ENCODE data around the gene ZBTB7B. TPM values are rescaled to one million over a fixed set of nuclear protein-coding genes. Genes with fewer than 3 reads are reported as not detected.

The ZBTB7B gene
- total and polyA plus RNA-seq, 9 of the 15 experiments (the other 6 are each of a cell fraction or from before 2014, with no cell fraction given) = 0.04 to 46.5 (median 15.2) TPM

DNA sequence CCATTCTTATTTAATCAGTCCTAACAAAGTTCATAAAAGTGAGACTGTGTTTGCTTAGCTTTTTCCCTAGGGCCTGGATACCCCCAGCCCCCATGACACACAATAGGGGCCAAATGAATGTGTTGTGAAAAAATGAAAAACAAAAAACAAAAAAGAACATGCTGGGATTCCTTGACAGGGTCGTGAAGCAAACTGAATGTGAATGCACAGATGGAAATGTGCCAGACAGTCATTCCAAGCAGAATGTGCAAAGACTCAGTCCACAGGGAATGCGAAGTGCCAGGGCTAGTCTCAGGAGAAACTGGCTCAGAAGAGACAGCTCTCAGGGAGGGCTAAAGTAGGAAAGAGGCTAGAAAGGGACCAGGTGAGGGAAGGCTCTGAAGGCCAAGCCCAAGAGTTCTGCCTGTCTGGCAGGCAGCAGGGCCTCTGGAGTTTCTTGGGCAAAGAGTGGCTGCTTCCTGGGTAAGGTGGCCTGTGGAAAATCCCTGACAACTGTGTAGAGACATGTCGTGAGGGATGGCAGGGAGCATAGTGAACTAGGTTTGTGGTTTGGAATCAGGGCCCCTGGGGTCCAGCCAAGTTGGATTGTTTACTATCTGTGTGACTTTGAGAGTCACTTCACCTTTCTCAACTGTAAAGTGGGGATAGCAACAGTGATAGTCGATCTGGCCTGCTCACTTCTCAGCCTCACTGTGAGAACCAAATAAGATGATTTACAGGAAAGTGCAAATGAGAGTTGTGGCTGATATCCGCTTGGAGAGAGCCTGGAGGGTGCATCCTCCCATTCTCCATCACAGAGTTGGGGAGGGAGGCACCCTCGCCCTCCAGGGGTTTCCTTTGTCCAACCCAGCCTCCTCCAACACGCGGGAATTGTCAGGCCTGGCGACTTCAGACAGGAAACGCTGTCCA is 47.3 kb downstream of the ZBTB7B start (continued):
- TF ChIP-seq, protein P1, sequence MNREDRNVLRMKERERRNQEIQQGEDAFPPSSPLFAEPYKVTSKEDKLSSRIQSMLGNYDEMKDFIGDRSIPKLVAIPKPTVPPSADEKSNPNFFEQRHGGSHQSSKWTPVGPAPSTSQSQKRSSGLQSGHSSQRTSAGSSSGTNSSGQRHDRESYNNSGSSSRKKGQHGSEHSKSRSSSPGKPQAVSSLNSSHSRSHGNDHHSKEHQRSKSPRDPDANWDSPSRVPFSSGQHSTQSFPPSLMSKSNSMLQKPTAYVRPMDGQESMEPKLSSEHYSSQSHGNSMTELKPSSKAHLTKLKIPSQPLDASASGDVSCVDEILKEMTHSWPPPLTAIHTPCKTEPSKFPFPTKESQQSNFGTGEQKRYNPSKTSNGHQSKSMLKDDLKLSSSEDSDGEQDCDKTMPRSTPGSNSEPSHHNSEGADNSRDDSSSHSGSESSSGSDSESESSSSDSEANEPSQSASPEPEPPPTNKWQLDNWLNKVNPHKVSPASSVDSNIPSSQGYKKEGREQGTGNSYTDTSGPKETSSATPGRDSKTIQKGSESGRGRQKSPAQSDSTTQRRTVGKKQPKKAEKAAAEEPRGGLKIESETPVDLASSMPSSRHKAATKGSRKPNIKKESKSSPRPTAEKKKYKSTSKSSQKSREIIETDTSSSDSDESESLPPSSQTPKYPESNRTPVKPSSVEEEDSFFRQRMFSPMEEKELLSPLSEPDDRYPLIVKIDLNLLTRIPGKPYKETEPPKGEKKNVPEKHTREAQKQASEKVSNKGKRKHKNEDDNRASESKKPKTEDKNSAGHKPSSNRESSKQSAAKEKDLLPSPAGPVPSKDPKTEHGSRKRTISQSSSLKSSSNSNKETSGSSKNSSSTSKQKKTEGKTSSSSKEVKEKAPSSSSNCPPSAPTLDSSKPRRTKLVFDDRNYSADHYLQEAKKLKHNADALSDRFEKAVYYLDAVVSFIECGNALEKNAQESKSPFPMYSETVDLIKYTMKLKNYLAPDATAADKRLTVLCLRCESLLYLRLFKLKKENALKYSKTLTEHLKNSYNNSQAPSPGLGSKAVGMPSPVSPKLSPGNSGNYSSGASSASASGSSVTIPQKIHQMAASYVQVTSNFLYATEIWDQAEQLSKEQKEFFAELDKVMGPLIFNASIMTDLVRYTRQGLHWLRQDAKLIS (CRISPR knock-in tag; IDR thresholded peaks at IDR 0.05) = no peak
- TF ChIP-seq RBBP5 (IDR thresholded peaks at IDR 0.05; ENCODE audit: borderline replicate concordance, insufficient read depth, low read length, poor library complexity, severe bottlenecking) (no peak), FOS (IDR thresholded peaks at IDR 0.05; ENCODE audit: extremely low read depth, insufficient read length) (no peak), ATF3 (IDR thresholded peaks at IDR 0.05) (no peak), ATF3 (CRISPR knock-in tag; conservative IDR thresholded peaks at IDR 0.05) (0 out of 2 replicates have a peak, but pooled peaks have one; percentile 7), E2F5 (CRISPR knock-in tag; IDR thresholded peaks at IDR 0.05) (peak; percentile 3), PRDM10 (IDR thresholded peaks at IDR 0.05; ENCODE audit: partially characterized antibody) (no peak), HIVEP1 (CRISPR knock-in tag; IDR thresholded peaks at IDR 0.05) (no peak), ERF (CRISPR knock-in tag; IDR thresholded peaks at IDR 0.05) (peak; percentile 33; the same call in 1 of the 2 replicates), MEF2D (tag; conservative IDR thresholded peaks at IDR 0.05; ENCODE audit: low read depth) (0 out of 2 replicates have a peak, but pooled peaks have one; percentile 18), CBX3 (IDR thresholded peaks at IDR 0.05; ENCODE audit: borderline replicate concordance in 1 of 2, low read length in 2 of 2) (no peak; a peak in 1 of 3 replicates), ETV1 (tag; conservative IDR thresholded peaks at IDR 0.05; ENCODE audit: low read depth) (peak; percentile 80), POLR2A (conservative IDR thresholded peaks at IDR 0.05) (no peak)

Data from K562 (cell line).